Hepatocyte (in vitro differentiated cells): ENCODE measurements around the gene BMP7. TPM values are rescaled to one million over a fixed set of nuclear protein-coding genes. Genes with fewer than 3 reads are reported as not detected.

Source experiments
- DNase-seq: peaks from one replicate; pipeline ENCODE4 v3.0.0-alpha.2; 2016; ENCODE audit warnings: low spot score
- H2AFZ ChIP-seq: fragments of 200-600 bp; sonication (generic); 2 replicates; pipeline ENCODE4 v1.6.0; 2016; ENCODE audit warnings: antibody characterized with exemption, mild to moderate bottlenecking
- H3K27ac ChIP-seq: fragments of 200-600 bp; sonication (generic); 2 replicates; pipeline ENCODE4 v1.5.1; 2016; ENCODE audit warnings: mild to moderate bottlenecking
- H3K27me3 ChIP-seq: fragments of 200-600 bp; sonication (generic); 2 replicates; pipeline ENCODE4 v1.6.1; 2016
- H3K36me3 ChIP-seq: fragments of 200-600 bp; sonication (generic); replicated peaks from 2 replicates; pipeline ENCODE4 v1.5.1; 2016; ENCODE audit warnings: low read depth; ENCODE audit not compliant: insufficient read depth
- H3K4me1 ChIP-seq: fragments of 200-600 bp; sonication (generic); 2 replicates; pipeline ENCODE4 v1.5.1; 2016; ENCODE audit warnings: mild to moderate bottlenecking, moderate library complexity; ENCODE audit not compliant: insufficient read depth
- H3K4me2 ChIP-seq: fragments of 200-600 bp; sonication (generic); 2 replicates; pipeline ENCODE4 v1.6.0; 2016
- H3K4me3 ChIP-seq: fragments of 200-600 bp; sonication (generic); 2 replicates; pipeline ENCODE4 v1.5.1; 2016; ENCODE audit warnings: mild to moderate bottlenecking
- H3K79me2 ChIP-seq: fragments of 200-600 bp; sonication (generic); 2 replicates; pipeline ENCODE4 v1.6.0; 2017; ENCODE audit warnings: mild to moderate bottlenecking
- H3K9me2 ChIP-seq: fragments of 200-600 bp; sonication (generic); replicated peaks from 2 replicates; pipeline ENCODE4 v1.6.0; 2017; ENCODE audit warnings: mild to moderate bottlenecking; ENCODE audit not compliant: insufficient read depth
- H3K9me3 ChIP-seq: fragments of 200-600 bp; sonication (generic); 2 replicates; pipeline ENCODE4 v1.5.1; 2016; ENCODE audit warnings: low read depth, mild to moderate bottlenecking
- H4K20me1 ChIP-seq: fragments of 200-600 bp; sonication (generic); 2 replicates; pipeline ENCODE4 v1.6.0; 2016; ENCODE audit warnings: mild to moderate bottlenecking; ENCODE audit not compliant: insufficient read depth, poor library complexity, severe bottlenecking
- EZH2 ChIP-seq: fragments of 200-600 bp; sonication (generic); IDR thresholded peaks from 2 replicates; pipeline ENCODE4 v1.6.1; 2016; ENCODE audit warnings: antibody characterized with exemption, mild to moderate bottlenecking, borderline replicate concordance
- EZH2phosphoT487 ChIP-seq: fragments of 200-600 bp; sonication (generic); IDR thresholded peaks from one replicate; pipeline ENCODE4 v1.6.1; 2018; ENCODE audit warnings: antibody characterized with exemption, mild to moderate bottlenecking, low read depth, moderate library complexity; ENCODE audit not compliant: unreplicated experiment, severe bottlenecking
- WGBS: methylation state at CpG from one replicate; pipeline ENCODE4 v1.1.6; 2016; ENCODE audit warnings: low lambda C conversion rate; ENCODE audit errors: missing lambda C conversion rate; 5-methylcytosine and 5-hydroxymethylcytosine counted together
- polyA plus RNA-seq: library from polyadenylated mRNA; unstranded; fragments of >200 nt; fragmentation: Nextera tagmentation; extraction: Ambion mirVana; gene quantifications from 2 replicates; pipeline ENCODE4 v1.2.1, GENCODE V29; 2016
- total RNA-seq: library from RNA; depleted of rRNA; stranded (reverse); fragments of >200 nt; gene quantifications from 2 replicates; pipeline ENCODE4 v1.2.3, GENCODE V29; 2014
- TF ChIP-seq, protein P1 (sequence below): fragments of 200-600 bp; sonication (generic); IDR thresholded peaks from 2 replicates; pipeline ENCODE4 v1.5.1; 2016; ENCODE audit warnings: antibody characterized with exemption, mild to moderate bottlenecking; ENCODE audit not compliant: poor library complexity

Gene BMP7
- total and polyA plus RNA-seq, 2 experiments from 2014 or later, result 9.1 to 14.8 TPM

DNA sequence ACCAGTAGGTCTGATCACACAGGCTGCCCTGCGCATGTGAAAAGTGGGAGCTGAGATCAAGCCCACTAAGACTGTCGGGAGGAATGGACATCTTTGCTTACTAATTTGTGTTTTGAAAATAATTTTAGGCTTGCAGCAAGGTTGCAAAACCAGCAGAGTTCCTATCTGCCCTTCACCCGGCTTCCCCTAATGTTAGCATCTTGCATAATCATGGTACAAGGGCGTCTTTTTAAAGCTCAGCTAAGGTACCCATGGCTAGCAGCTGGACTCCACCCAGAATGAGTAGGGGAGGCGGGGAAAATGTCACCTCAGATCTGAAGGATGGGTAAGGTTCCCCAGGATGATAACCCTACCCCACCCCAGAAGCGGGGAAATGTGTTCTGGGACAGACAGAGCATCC, 25.3 kb upstream of the BMP7 start:
- H3K4me1 ChIP-seq, result peaks cover 16% of the 10 kb centered on the region
- H3K4me2 ChIP-seq, result no peak overlapping the region
- H3K9me3 ChIP-seq, result no peaks in the 10 kb centered on the region
- no peak overlapping the region for H3K27ac ChIP-seq
- no peaks in the 10 kb centered on the region for H3K9me2 ChIP-seq
- H3K27me3 ChIP-seq, result no peaks in the 10 kb centered on the region
- H4K20me1 ChIP-seq, result no peaks in the 10 kb centered on the region
- no peak overlapping the region for H3K4me3 ChIP-seq
- H3K36me3 ChIP-seq, result no peaks in the 10 kb centered on the region
- H2AFZ ChIP-seq, result no peak overlapping the region
- no peak for DNase-seq
- WGBS, result 97% methylated on average over 6 of the region's 6 CpGs
- no peaks in the 10 kb centered on the region for H3K79me2 ChIP-seq
- TF ChIP-seq EZH2 (no peak), EZH2phosphoT487 (no peak)
- TF ChIP-seq, protein P1, sequence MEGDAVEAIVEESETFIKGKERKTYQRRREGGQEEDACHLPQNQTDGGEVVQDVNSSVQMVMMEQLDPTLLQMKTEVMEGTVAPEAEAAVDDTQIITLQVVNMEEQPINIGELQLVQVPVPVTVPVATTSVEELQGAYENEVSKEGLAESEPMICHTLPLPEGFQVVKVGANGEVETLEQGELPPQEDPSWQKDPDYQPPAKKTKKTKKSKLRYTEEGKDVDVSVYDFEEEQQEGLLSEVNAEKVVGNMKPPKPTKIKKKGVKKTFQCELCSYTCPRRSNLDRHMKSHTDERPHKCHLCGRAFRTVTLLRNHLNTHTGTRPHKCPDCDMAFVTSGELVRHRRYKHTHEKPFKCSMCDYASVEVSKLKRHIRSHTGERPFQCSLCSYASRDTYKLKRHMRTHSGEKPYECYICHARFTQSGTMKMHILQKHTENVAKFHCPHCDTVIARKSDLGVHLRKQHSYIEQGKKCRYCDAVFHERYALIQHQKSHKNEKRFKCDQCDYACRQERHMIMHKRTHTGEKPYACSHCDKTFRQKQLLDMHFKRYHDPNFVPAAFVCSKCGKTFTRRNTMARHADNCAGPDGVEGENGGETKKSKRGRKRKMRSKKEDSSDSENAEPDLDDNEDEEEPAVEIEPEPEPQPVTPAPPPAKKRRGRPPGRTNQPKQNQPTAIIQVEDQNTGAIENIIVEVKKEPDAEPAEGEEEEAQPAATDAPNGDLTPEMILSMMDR, result no peak

GRCh38 chr20:57291003-57291402, 24.6 kb upstream of the BMP7 start:
- Histone ChIP-seq H3K4me3 (no peak overlapping the region), H4K20me1 (no peaks in the 10 kb centered on the region), H2AFZ (no peak overlapping the region), H3K9me3 (no peaks in the 10 kb centered on the region), H3K4me1 (peaks cover 16% of the 10 kb centered on the region), H3K79me2 (no peaks in the 10 kb centered on the region), H3K27ac (no peak overlapping the region), H3K36me3 (no peaks in the 10 kb centered on the region), H3K9me2 (no peaks in the 10 kb centered on the region), H3K27me3 (no peaks in the 10 kb centered on the region), H3K4me2 (no peak overlapping the region)
- TF ChIP-seq EZH2phosphoT487 (no peak), EZH2 (no peak)
- WGBS, result 88% methylated on average over 10 of the region's 10 CpGs
- DNase-seq, result no peak

DNA sequence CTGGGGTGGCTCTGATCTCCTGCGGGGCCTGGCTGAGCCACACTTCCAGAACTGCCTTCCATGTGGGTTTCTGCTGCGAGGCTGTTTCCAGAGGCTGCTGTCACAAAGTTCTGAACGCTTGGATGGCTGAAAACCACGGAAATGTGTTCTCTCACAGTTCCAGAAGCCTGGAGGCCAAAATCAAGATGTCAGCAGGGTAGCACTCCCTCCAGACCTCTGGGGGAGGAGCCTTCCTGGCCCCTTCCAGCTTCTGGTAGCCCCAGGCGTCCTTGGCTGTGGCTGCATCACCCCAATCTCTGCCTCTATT, 23.7 kb upstream of the BMP7 start:
- no peaks in the 10 kb centered on the region for H4K20me1 ChIP-seq
- TF ChIP-seq EZH2, result no peak
- TF ChIP-seq, protein P1, result no peak
- TF ChIP-seq EZH2phosphoT487, result no peak
- peaks cover 16% of the 10 kb centered on the region for H3K4me1 ChIP-seq
- H3K9me3 ChIP-seq, result no peaks in the 10 kb centered on the region
- no peaks in the 10 kb centered on the region for H3K9me2 ChIP-seq
- no peak overlapping the region for H3K4me2 ChIP-seq
- H3K27me3 ChIP-seq, result no peaks in the 10 kb centered on the region
- DNase-seq, result no peak
- no peaks in the 10 kb centered on the region for H3K79me2 ChIP-seq
- H2AFZ ChIP-seq, result no peak overlapping the region
- H3K27ac ChIP-seq, result no peak overlapping the region
- H3K36me3 ChIP-seq, result no peaks in the 10 kb centered on the region
- 58% methylated on average over 5 of the region's 5 CpGs for WGBS
- no peak overlapping the region for H3K4me3 ChIP-seq

GRCh38 chr20:57289391-57290177, 23.1 kb upstream of the BMP7 start:
- 77% methylated on average over 8 of the region's 8 CpGs for WGBS
- no peaks in the 10 kb centered on the region for H3K36me3 ChIP-seq
- no peak overlapping the region for H3K27ac ChIP-seq
- H3K4me1 ChIP-seq, result peaks cover 16% of the 10 kb centered on the region
- no peaks in the 10 kb centered on the region for H4K20me1 ChIP-seq
- H3K9me3 ChIP-seq, result no peaks in the 10 kb centered on the region
- TF ChIP-seq EZH2 (no peak), EZH2phosphoT487 (no peak)
- TF ChIP-seq, protein P1, result no peak
- H2AFZ ChIP-seq, result no peak overlapping the region
- no peak overlapping the region for H3K4me3 ChIP-seq
- no peaks in the 10 kb centered on the region for H3K27me3 ChIP-seq
- H3K4me2 ChIP-seq, result no peak overlapping the region
- no peak for DNase-seq
- no peaks in the 10 kb centered on the region for H3K79me2 ChIP-seq
- H3K9me2 ChIP-seq, result no peaks in the 10 kb centered on the region
